OCI-LY1 (cell line): ENCODE measurements around the gene IGFBP2.

Source experiments
- H2AFZ ChIP-seq: fragments of 200-600 bp; sonication (generic), shearing (Covaris generic); 2 replicates; pipeline ENCODE4 v1.6.0; 2014; ENCODE audit warnings: antibody characterized with exemption, mild to moderate bottlenecking, low read length
- H3F3A ChIP-seq: fragments of 200-600 bp; sonication (generic), shearing (Covaris generic); 2 replicates; pipeline ENCODE4 v1.6.0; 2014; ENCODE audit warnings: mild to moderate bottlenecking, antibody characterized with exemption, low read length, moderate library complexity; ENCODE audit not compliant: insufficient read depth
- H3K27ac ChIP-seq: fragments of 200-600 bp; sonication (generic); 2 replicates; pipeline ENCODE4 v1.5.1; 2014; ENCODE audit warnings: low read length, mixed run types, mild to moderate bottlenecking, low read depth; ENCODE audit not compliant: poor library complexity, severe bottlenecking
- H3K27me3 ChIP-seq: fragments of 200-600 bp; sonication (generic); 2 replicates; pipeline ENCODE4 v1.6.0; 2014; ENCODE audit warnings: antibody characterized with exemption, mild to moderate bottlenecking, low read length, moderate library complexity; ENCODE audit not compliant: insufficient read depth
- H3K36me3 ChIP-seq: fragments of 200-600 bp; sonication (generic); 2 replicates; pipeline ENCODE4 v1.6.1; 2014; ENCODE audit warnings: mild to moderate bottlenecking, antibody characterized with exemption, low read length, moderate library complexity, mixed read lengths; ENCODE audit not compliant: insufficient read depth
- H3K4me1 ChIP-seq: fragments of 200-600 bp; sonication (generic); 2 replicates; pipeline ENCODE4 v1.5.1; 2014; ENCODE audit warnings: mild to moderate bottlenecking, low read length, moderate library complexity; ENCODE audit not compliant: insufficient read depth, severe bottlenecking
- H3K4me2 ChIP-seq: fragments of 200-600 bp; sonication (generic), shearing (Covaris generic); 2 replicates; pipeline ENCODE4 v1.6.1; 2014; ENCODE audit warnings: low read length
- H3K4me3 ChIP-seq: fragments of 200-600 bp; sonication (generic); 2 replicates; pipeline ENCODE4 v1.5.1; 2014; ENCODE audit warnings: low read length, low read depth, mild to moderate bottlenecking, mixed read lengths; ENCODE audit not compliant: poor library complexity, severe bottlenecking
- H3K79me2 ChIP-seq: fragments of 200-600 bp; shearing (Covaris generic); 2 replicates; pipeline ENCODE4 v1.6.1; 2016; ENCODE audit warnings: mixed run types, low read length, mixed read lengths; ENCODE audit not compliant: insufficient read depth
- H3K9ac ChIP-seq: fragments of 200-600 bp; sonication (generic), shearing (Covaris generic); 2 replicates; pipeline ENCODE4 v1.6.1; 2014; ENCODE audit warnings: mild to moderate bottlenecking, low read length, mixed read lengths
- H3K9me2 ChIP-seq: fragments of 200-600 bp; sonication (generic), shearing (Covaris generic); 2 replicates; pipeline ENCODE4 v1.6.1; 2014; ENCODE audit warnings: low read depth, mild to moderate bottlenecking, low read length, mixed read lengths
- H3K9me3 ChIP-seq: fragments of 200-600 bp; shearing (Covaris generic); 2 replicates; pipeline ENCODE4 v1.6.1; 2014; ENCODE audit warnings: low read length, mixed read lengths
- H4K20me1 ChIP-seq: fragments of 200-600 bp; sonication (generic), shearing (Covaris generic); 2 replicates; pipeline ENCODE4 v1.6.0; 2016; ENCODE audit warnings: mild to moderate bottlenecking, low read length; ENCODE audit not compliant: insufficient read depth
- EZH2 ChIP-seq: fragments of 200-600 bp; sonication (generic), shearing (Covaris generic); IDR thresholded peaks from 2 replicates; pipeline ENCODE4 v1.8.0; 2017; ENCODE audit warnings: borderline replicate concordance, mixed run types, mild to moderate bottlenecking, antibody characterized with exemption, low read length, moderate library complexity, mixed read lengths
- TF ChIP-seq, protein P1 (sequence below): fragments of 200-600 bp; sonication (generic), shearing (Covaris generic); IDR thresholded peaks from 2 replicates; pipeline ENCODE4 v1.5.1; 2017; ENCODE audit warnings: mild to moderate bottlenecking, antibody characterized with exemption, low read length, moderate library complexity, mixed read lengths

IGFBP2 gene

GRCh38 chr2:216713691-216714336 lies 80.6 kb downstream of the IGFBP2 start:
- 0 out of 2 replicates have a peak, but pooled peaks cover 3% of the 10 kb centered on the region for H3K9me3 ChIP-seq
- no peaks in the 10 kb centered on the region for H3K36me3 ChIP-seq
- 0 out of 2 replicates have a peak, but pooled peaks cover 3% of the 10 kb centered on the region for H3K27me3 ChIP-seq
- H3K27ac ChIP-seq: no peak overlapping the region
- no peak overlapping the region for H2AFZ ChIP-seq
- no peak for TF ChIP-seq EZH2
- TF ChIP-seq, protein P1, sequence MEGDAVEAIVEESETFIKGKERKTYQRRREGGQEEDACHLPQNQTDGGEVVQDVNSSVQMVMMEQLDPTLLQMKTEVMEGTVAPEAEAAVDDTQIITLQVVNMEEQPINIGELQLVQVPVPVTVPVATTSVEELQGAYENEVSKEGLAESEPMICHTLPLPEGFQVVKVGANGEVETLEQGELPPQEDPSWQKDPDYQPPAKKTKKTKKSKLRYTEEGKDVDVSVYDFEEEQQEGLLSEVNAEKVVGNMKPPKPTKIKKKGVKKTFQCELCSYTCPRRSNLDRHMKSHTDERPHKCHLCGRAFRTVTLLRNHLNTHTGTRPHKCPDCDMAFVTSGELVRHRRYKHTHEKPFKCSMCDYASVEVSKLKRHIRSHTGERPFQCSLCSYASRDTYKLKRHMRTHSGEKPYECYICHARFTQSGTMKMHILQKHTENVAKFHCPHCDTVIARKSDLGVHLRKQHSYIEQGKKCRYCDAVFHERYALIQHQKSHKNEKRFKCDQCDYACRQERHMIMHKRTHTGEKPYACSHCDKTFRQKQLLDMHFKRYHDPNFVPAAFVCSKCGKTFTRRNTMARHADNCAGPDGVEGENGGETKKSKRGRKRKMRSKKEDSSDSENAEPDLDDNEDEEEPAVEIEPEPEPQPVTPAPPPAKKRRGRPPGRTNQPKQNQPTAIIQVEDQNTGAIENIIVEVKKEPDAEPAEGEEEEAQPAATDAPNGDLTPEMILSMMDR: no peak
- H3K4me1 ChIP-seq: no peaks in the 10 kb centered on the region
- no peaks in the 10 kb centered on the region for H3F3A ChIP-seq
- H4K20me1 ChIP-seq: no peaks in the 10 kb centered on the region
- H3K4me2 ChIP-seq: no peak overlapping the region
- no peaks in the 10 kb centered on the region for H3K9me2 ChIP-seq
- H3K79me2 ChIP-seq: no peaks in the 10 kb centered on the region
- H3K4me3 ChIP-seq: no peak overlapping the region
- H3K9ac ChIP-seq: no peak overlapping the region
